KOPT-K1 (cell line): ENCODE data around the gene FAM3B.

Source experiments
- H3K27ac ChIP-seq: fragments of 200-600 bp; sonication (generic); 2 replicates; pipeline ENCODE4 v1.5.1; 2016; ENCODE audit warnings: antibody characterized with exemption, mild to moderate bottlenecking, low read depth, low read length; ENCODE audit not compliant: poor library complexity, severe bottlenecking
- H3K36me3 ChIP-seq: fragments of 200-600 bp; sonication (generic); 2 replicates; pipeline ENCODE4 v1.5.1; 2017; ENCODE audit warnings: antibody characterized with exemption, mild to moderate bottlenecking, low read length, moderate library complexity; ENCODE audit not compliant: insufficient read depth
- H3K9me3 ChIP-seq: fragments of 200-600 bp; sonication (generic); 2 replicates; pipeline ENCODE4 v1.5.1; 2017; ENCODE audit warnings: antibody characterized with exemption, low read length, mild to moderate bottlenecking; ENCODE audit not compliant: insufficient read depth, poor library complexity, severe bottlenecking

FAM3B gene

DNA sequence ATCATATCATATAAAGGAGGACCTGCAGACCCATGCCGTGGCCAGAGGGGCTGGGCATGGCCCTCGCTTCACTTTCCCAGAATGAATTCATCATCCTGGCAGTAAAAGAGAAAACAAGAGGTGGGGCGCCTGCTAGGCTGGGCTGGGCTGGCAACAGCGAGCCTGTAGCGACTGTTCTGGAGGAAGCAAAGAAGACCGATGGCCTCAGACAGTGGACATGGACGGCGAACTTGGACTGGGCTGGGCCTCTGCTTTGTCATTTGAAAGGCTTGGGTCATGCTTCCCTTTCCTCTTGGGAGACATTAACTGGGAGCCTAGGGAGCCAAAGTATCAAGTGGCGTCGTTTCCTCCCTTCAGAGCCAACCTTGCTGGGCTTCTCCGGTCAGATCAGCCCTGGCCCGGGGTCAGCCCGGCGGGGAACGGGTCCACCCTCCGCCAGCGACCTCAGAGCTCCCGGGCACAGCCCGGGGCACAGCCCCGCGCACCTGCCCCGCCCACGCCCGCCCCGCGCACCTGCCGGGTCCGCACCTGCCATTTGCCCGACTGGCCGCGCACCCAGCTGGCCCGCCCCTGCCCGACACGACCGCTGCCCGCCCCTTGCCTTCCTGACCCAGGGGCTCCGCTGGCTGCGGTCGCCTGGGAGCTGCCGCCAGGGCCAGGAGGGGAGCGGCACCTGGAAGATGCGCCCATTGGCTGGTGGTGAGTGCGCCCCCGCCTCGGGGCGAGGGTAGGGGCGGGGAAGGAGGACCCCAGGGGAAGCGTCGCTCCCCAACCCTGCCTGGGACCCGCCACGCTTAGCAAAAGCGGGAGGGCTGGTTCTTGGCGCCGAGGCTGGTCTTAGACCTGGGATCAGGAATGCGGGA lies at the start of gene FAM3B:
Gene FAM3B, plus strand, starts transcription at position 602 of the 863 bp plus-strand sequence. Its CDS starts 79 bp downstream, at position 681.
- no peaks in the 10 kb centered on the region for H3K9me3 ChIP-seq
- no peak within 1 kb of the TSS for H3K27ac ChIP-seq
- H3K36me3 ChIP-seq: no peaks in the 10 kb centered on the region

- peaks cover 6% of the 10 kb centered on the region for H3K9me3 ChIP-seq
- H3K27ac ChIP-seq: no peak overlapping the region
- H3K36me3 ChIP-seq: no peaks in the 10 kb centered on the region
Observed at GRCh38 chr21:41267346-41267745, 49.3 kb upstream of the FAM3B start.

- H3K9me3 ChIP-seq: peaks cover 6% of the 10 kb centered on the region
- H3K36me3 ChIP-seq: no peaks in the 10 kb centered on the region
- H3K27ac ChIP-seq: no peak overlapping the region
Observed at GRCh38 chr21:41269535-41269934, 47.1 kb upstream of the FAM3B start.

DNA sequence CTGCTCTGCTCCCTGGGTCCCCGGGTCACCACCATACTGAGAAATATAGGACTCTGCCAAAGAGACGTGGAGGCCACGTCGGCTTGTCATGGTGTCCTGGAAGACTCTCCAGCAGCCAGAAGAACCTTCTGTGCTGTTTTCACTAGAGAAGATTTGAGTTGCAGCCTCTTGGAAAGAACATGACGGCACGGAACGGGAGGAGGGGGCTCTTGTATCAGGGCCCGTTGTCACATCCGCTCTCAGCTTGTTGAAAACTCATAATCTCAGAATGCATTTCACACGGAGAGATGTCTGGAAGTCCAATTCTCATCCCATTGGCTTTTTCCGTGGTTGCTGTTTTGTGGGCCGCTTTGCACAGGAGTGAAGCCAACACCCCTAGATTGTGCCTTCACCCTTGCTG lies 39.4 kb upstream of the FAM3B start:
- H3K36me3 ChIP-seq: no peaks in the 10 kb centered on the region
- H3K27ac ChIP-seq: no peak overlapping the region
- peaks cover 1% of the 10 kb centered on the region for H3K9me3 ChIP-seq

GRCh38 chr21:41277846-41278245 lies 38.8 kb upstream of the FAM3B start:
- Histone ChIP-seq H3K9me3 (no peaks in the 10 kb centered on the region), H3K27ac (no peak overlapping the region), H3K36me3 (no peaks in the 10 kb centered on the region)

- Histone ChIP-seq H3K27ac (no peak overlapping the region), H3K36me3 (no peaks in the 10 kb centered on the region), H3K9me3 (no peaks in the 10 kb centered on the region)
Observed at GRCh38 chr21:41280115-41280919, 36.3 kb upstream of the FAM3B start.

DNA sequence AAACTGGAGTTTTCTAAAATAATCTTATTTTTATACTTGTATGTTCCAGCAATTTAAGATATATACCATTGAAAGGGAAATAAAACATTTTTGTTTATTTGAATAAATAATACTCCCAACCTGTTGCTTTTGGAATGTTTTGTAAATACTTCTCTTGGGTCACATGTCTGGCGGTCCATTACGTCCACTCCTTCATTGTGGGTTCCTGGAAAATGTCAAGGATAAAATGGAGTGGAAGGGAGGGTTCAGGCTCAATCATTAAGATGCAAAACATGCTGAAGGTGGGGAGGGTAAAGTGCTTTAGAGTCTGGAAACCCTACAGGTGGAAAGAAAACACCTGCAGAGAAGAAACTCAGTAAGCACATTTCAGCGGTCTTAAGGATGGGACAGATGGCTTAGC lies 34.2 kb upstream of the FAM3B start:
- H3K9me3 ChIP-seq: no peaks in the 10 kb centered on the region
- H3K27ac ChIP-seq: no peak overlapping the region
- H3K36me3 ChIP-seq: no peaks in the 10 kb centered on the region

DNA sequence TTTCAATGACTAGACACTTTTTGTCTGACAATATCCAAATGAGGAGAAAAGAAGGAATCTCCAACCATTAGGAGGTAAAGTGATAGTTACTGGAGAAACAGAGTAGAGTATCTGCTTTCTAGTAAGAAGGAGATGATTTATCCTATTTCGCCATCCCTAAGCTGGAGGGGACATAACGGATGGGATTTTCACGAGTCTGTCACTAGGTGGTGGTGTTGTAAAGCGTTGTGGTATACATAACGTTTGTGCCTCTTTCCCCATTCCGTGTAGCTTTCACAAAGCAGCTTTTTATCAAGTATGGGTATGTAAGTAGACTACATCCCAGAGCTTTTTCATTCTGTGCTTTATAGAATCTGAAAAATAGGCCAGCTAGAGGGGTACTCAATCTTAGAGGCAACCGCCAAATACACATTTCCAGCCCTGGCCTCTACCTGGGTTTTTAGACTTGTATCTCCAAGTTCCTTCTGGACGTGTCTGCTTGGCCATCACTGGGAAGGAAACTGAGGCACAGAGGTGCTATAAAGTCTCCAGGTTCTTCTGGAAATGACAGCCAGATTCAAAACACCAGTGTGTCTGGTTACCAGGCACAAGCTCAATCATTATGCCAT lies 33.3 kb upstream of the FAM3B start:
- Histone ChIP-seq H3K27ac (no peak overlapping the region), H3K36me3 (no peaks in the 10 kb centered on the region), H3K9me3 (no peaks in the 10 kb centered on the region)

GRCh38 chr21:41289431-41289830 lies 27.2 kb upstream of the FAM3B start:
- peaks cover 14% of the 10 kb centered on the region for H3K9me3 ChIP-seq
- H3K36me3 ChIP-seq: no peaks in the 10 kb centered on the region
- H3K27ac ChIP-seq: no peak overlapping the region

DNA sequence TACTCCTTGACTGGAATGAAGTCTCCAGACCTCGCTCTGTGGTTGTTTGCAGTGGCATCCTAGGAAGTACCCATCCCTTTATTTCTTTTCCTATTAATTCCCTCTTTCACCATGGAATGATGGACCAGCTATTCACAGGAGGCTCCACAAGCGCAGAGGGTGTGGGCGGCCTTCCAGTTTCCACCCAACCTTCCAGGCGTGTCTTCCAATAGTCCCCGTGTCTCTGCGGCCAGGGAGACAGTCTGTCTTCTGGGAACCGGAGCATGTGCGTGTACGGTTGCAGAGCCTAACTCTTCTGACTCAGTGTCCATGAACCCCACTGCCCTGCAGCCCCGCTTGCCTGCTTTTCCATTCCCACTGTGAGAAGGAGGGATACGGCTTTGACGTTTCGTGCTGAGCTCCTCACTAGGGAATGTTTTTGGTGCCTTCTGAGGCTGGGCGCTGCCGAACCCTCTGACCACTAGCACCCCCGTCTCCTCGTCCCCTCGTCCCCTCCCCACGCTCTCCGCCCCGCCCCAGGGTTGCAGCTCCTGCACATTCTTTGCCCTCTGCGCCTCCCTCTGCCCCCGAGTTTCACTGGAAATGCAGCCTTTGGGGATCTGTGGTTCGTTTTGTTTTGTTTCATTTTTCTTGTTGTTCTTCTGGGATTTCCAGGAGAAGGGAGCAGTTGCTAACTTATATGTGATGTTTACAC lies 26.3 kb upstream of the FAM3B start:
- Histone ChIP-seq H3K9me3 (peaks cover 14% of the 10 kb centered on the region), H3K36me3 (no peaks in the 10 kb centered on the region), H3K27ac (no peak overlapping the region)

- Histone ChIP-seq H3K9me3 (peaks cover 23% of the 10 kb centered on the region), H3K36me3 (no peaks in the 10 kb centered on the region), H3K27ac (no peak overlapping the region)
Observed at GRCh38 chr21:41294548-41295231, 21.9 kb upstream of the FAM3B start.

- Histone ChIP-seq H3K36me3 (no peaks in the 10 kb centered on the region), H3K27ac (no peak overlapping the region), H3K9me3 (peaks cover 23% of the 10 kb centered on the region)
Observed at GRCh38 chr21:41295721-41296254, 20.8 kb upstream of the FAM3B start.

- peaks cover 18% of the 10 kb centered on the region for H3K9me3 ChIP-seq
- no peak overlapping the region for H3K27ac ChIP-seq
- H3K36me3 ChIP-seq: no peaks in the 10 kb centered on the region
Observed at GRCh38 chr21:41302976-41303375, 13.6 kb upstream of the FAM3B start.

GRCh38 chr21:41304068-41304720 lies 12.4 kb upstream of the FAM3B start:
- Histone ChIP-seq H3K9me3 (peaks cover 9% of the 10 kb centered on the region), H3K27ac (no peak overlapping the region)

More at GRCh38 chr21:41304068-41304720, 12.4 kb upstream of the FAM3B start:
- H3K36me3 ChIP-seq: no peaks in the 10 kb centered on the region
